K562 (cell line): Measurements from ENCODE around the gene KCTD21. TPM values are rescaled to one million over a fixed set of nuclear protein-coding genes. Genes with fewer than 3 reads are reported as not detected.

Experiments
- ATAC-seq: fragments of 200-7000 bp; cut with Tn5 transposase; 3 replicates; pipeline ENCODE4 v1.9.1; 2020; ENCODE audit warnings: moderate library complexity
- Bru-seq: library from RNA; stranded (reverse); fragments of 400-500 nt; gene quantifications from one replicate; lab custom pipeline; 2021; lab: Mats Ljungman, UMichigan
- BruChase-seq, 2 experiments: library from RNA; stranded (reverse); fragments of 400-500 nt; gene quantifications; one replicate each; lab custom pipeline; 2021; lab: Mats Ljungman, UMichigan
- BruUV-seq: library from RNA; stranded (reverse); fragments of 400-500 nt; replicated peaks from 2 replicates; lab custom pipeline; 2021; lab: Mats Ljungman, UMichigan
- CTCF ChIA-PET: fragments of 300-600 bp; formaldehyde crosslinking; extraction: SDS; loops from one replicate; lab custom pipeline; 2021; ENCODE audit warnings: low intra/inter-chr PET ratio; lab: Yijun Ruan, JAX
- POLR2A ChIA-PET: fragments of 300-600, 350-650 bp; sonication (Branson Sonifier 250); formaldehyde crosslinking; extraction: SDS; loops from one replicate; lab custom pipeline; 2021; ENCODE audit warnings: antibody characterized with exemption, inconsistent platforms; lab: Yijun Ruan, JAX
- DNase-seq, 4 experiments: peaks; one replicate each; pipeline versions ENCODE4 v3.0.0 to v3.0.0-alpha.2; 2011 to 2018; ENCODE audit warnings: low spot score in 3 of 4, mixed read lengths in 3 of 4; ENCODE audit errors: extremely low read depth in 1 of 4
- FAIRE-seq: peaks from 2 replicates; lab custom pipeline; 2011; peaks lifted over from hg19 to GRCh38; lab: Jason Lieb, UNC
- H2AFZ ChIP-seq: 2 replicates; pipeline ENCODE4 v1.6.0; 2011; ENCODE audit warnings: low read depth, low read length, control low read depth, inconsistent platforms
- H3K27ac ChIP-seq: fragments of 200-600 bp; 3 replicates; pipeline ENCODE4 v1.8.0; 2011; ENCODE audit warnings: low read depth, mild to moderate bottlenecking, control low read depth, inconsistent platforms, low read length, moderate library complexity, mixed read lengths; ENCODE audit errors: extremely low read depth
- H3K27me3 ChIP-seq, 2 experiments: fragments of 300-600 bp in 1 of 2; 2 replicates in 1 of 2; 3 replicates in 1 of 2; pipeline versions ENCODE4 v1.6.0 to v1.8.0; 2011; ENCODE audit warnings: inconsistent platforms in 2 of 2, low read length in 2 of 2, mild to moderate bottlenecking in 1 of 2, mixed read lengths in 1 of 2, moderate library complexity in 1 of 2; ENCODE audit not compliant: control insufficient read depth in 2 of 2, insufficient read depth in 2 of 2
- H3K36me3 ChIP-seq: fragments of 300-600 bp; 3 replicates; pipeline ENCODE4 v1.8.0; 2011; ENCODE audit warnings: mild to moderate bottlenecking, low read length, inconsistent platforms; ENCODE audit not compliant: control insufficient read depth, insufficient read depth
- H3K4me1 ChIP-seq, 2 experiments: fragments of 200-600 bp in 1 of 2; replicated peaks in 1 of 2; 2 replicates in 1 of 2; 3 replicates in 1 of 2; pipeline versions ENCODE4 v1.5.1 to v1.8.0; 2011; ENCODE audit warnings: inconsistent platforms in 2 of 2, low read length in 2 of 2, mild to moderate bottlenecking in 1 of 2, mixed read lengths in 1 of 2, moderate library complexity in 1 of 2; ENCODE audit not compliant: control insufficient read depth in 2 of 2, insufficient read depth in 2 of 2
- H3K4me2 ChIP-seq: 2 replicates; pipeline ENCODE4 v1.6.1; 2011; ENCODE audit warnings: low read length, control low read depth, inconsistent platforms, mixed read lengths; ENCODE audit not compliant: insufficient read depth
- H3K4me3 ChIP-seq: fragments of 200-600 bp; sonication (generic), shearing (Covaris generic); 2 replicates; pipeline ENCODE4 v1.5.1; 2016; ENCODE audit warnings: control low read depth, inconsistent platforms
- H3K79me2 ChIP-seq: fragments of 200-600 bp; 3 replicates; pipeline ENCODE4 v1.8.0; 2011; ENCODE audit warnings: low read length, inconsistent platforms; ENCODE audit not compliant: control insufficient read depth, insufficient read depth
- H3K9ac ChIP-seq, 2 experiments: 2 replicates each; pipeline versions ENCODE4 v1.6.0 to v1.6.1; 2011; ENCODE audit warnings: low read depth in 2 of 2, low read length in 2 of 2, control low read depth in 1 of 2, inconsistent platforms in 1 of 2, mild to moderate bottlenecking in 1 of 2, mixed read lengths in 1 of 2; ENCODE audit not compliant: insufficient read depth in 1 of 2
- H3K9me1 ChIP-seq: one replicate; pipeline ENCODE4 v1.6.0; 2011; ENCODE audit warnings: inconsistent platforms, mild to moderate bottlenecking, low read length, moderate library complexity; ENCODE audit not compliant: control insufficient read depth, insufficient read depth
- H3K9me3 ChIP-seq: replicated peaks from 2 replicates; pipeline ENCODE4 v1.5.1; 2011; ENCODE audit warnings: low read depth, low read length, inconsistent platforms; ENCODE audit not compliant: control insufficient read depth, insufficient read depth
- H4K20me1 ChIP-seq: replicated peaks from 2 replicates; pipeline ENCODE4 v1.6.1; 2011; ENCODE audit warnings: low read length, inconsistent platforms, mixed read lengths; ENCODE audit not compliant: control insufficient read depth, insufficient read depth
- ARID4B ChIP-seq: sonication (generic); formaldehyde crosslinking; IDR thresholded peaks from 2 replicates; pipeline ENCODE4 v1.8.0; 2022; ENCODE audit warnings: mild to moderate bottlenecking, missing genetic modification reagents
- CBX2 ChIP-seq: fragments of 200-600 bp; sonication (generic); IDR thresholded peaks from one replicate; pipeline ENCODE4 v1.6.1; 2012; ENCODE audit warnings: mild to moderate bottlenecking, low read length, inconsistent platforms; ENCODE audit not compliant: insufficient read depth, poor library complexity, severe bottlenecking
- FOXJ2 ChIP-seq: fragments of 200-800 bp; sonication (Bioruptor generic); IDR thresholded peaks from 2 replicates; pipeline ENCODE4 v1.6.1; 2016; ENCODE audit warnings: missing genetic modification characterization, missing compliant biosample characterization
- KDM4B ChIP-seq, 2 experiments: fragments of 450-650 bp in 1 of 2; sonication (generic) in 1 of 2; IDR thresholded peaks; 2 replicates each; pipeline ENCODE4 v1.6.1; 2016 to 2017; ENCODE audit warnings: borderline replicate concordance in 2 of 2, antibody characterized with exemption in 1 of 2, low read depth in 1 of 2, mild to moderate bottlenecking in 1 of 2
- NR2C1 ChIP-seq, 2 experiments: fragments of 450-650 bp; IDR thresholded peaks; 2 replicates each; pipeline ENCODE4 v1.6.1; 2017; ENCODE audit warnings: mild to moderate bottlenecking in 2 of 2, antibody characterized with exemption in 1 of 2, inconsistent platforms in 1 of 2, missing compliant biosample characterization in 1 of 2, missing genetic modification characterization in 1 of 2
- RBBP5 ChIP-seq: fragments of 200-600 bp; sonication (generic); IDR thresholded peaks from 2 replicates; pipeline ENCODE4 v1.6.1; 2012; ENCODE audit warnings: borderline replicate concordance, mild to moderate bottlenecking, low read length, control low read depth, inconsistent platforms; ENCODE audit not compliant: insufficient read depth, poor library complexity, severe bottlenecking
- SNIP1 ChIP-seq: fragments of 450-650 bp; IDR thresholded peaks from 2 replicates; pipeline ENCODE4 v1.7.1; 2017; ENCODE audit warnings: low read depth, mild to moderate bottlenecking
- ZNF133 ChIP-seq: fragments of 250-450 bp; sonication (Bioruptor Pico); IDR thresholded peaks from 2 replicates; pipeline ENCODE4 v1.4.0; 2020; ENCODE audit warnings: mild to moderate bottlenecking
- ZNF282 ChIP-seq: sonication (generic); formaldehyde crosslinking; IDR thresholded peaks from 2 replicates; pipeline ENCODE4 v1.8.1; 2023; ENCODE audit warnings: missing genetic modification reagents
- ZNF384 ChIP-seq: IDR thresholded peaks from 2 replicates; pipeline ENCODE4 v1.6.1; 2012; ENCODE audit warnings: low read depth, low read length, improper control_type of control experiment
- WGBS: fragments of 100-300 bp; shearing (Covaris generic); methylation state at CpG from one replicate; pipeline ENCODE4 v1.1.6; 2016; ENCODE audit warnings: low coverage, mixed read lengths; ENCODE audit not compliant: insufficient coverage; ENCODE audit errors: missing lambda C conversion rate; 5-methylcytosine and 5-hydroxymethylcytosine counted together
- in situ Hi-C: fragments of 300-500 bp; cut with MboI; formaldehyde crosslinking; loops from 4 replicates; pipeline ENCODE4 v1.15.0; 2018; ENCODE audit warnings: inconsistent platforms, mixed read lengths
- intact Hi-C: fragments of 100-400 bp; cut with micrococcal nuclease; formaldehyde crosslinking; loops from 2 replicates; pipeline ENCODE4 v1.14.2; 2022
- long read RNA-seq, 3 experiments: library from polyadenylated mRNA in 2 of 3; library from RNA in 1 of 3; unstranded in 2 of 3; stranded (forward) in 1 of 3; transcript quantifications; one replicate each; pipeline ENCODE4 v2.0.0, GENCODE V29; 2019 to 2022
- polyA minus RNA-seq, 3 experiments: library from RNA; depleted of rRNA, polyadenylated mRNA; stranded (reverse); fragments of >200 nt; gene quantifications; 2 replicates each; pipeline ENCODE4 v1.2.3, GENCODE V29; 2011
- polyA plus RNA-seq, 8 experiments: library from polyadenylated mRNA; depleted of rRNA in 4 of 8; stranded (reverse) in 5 of 8; unstranded in 3 of 8; fragments of >200 nt; fragmentation: Nextera tagmentation in 2 of 8; fragmentation: Illumina TruSeq in 1 of 8; extraction: Ambion mirVana in 2 of 8; extraction: Trizol in 1 of 8; gene quantifications; 2 replicates each; pipeline versions ENCODE4 v1.2.1 to v1.2.3, GENCODE V29; 2011 to 2014; ENCODE audit warnings: inconsistent platforms in 1 of 8, missing spikeins in 1 of 8
- total RNA-seq, 7 experiments: library from RNA; depleted of rRNA in 6 of 7; stranded (reverse); fragments of >200 nt in 6 of 7; fragmentation: Illumina TruSeq in 2 of 7; extraction: Trizol in 2 of 7; gene quantifications; 2 replicates each; pipeline versions ENCODE4 v1.2.1 to v1.2.3, GENCODE V29; 2011 to 2021; ENCODE audit warnings: low replicate concordance in 1 of 7

Gene KCTD21
- 3.6 and 6.5 TPM in 2 replicates for total RNA-seq (2011; cell fraction: chromatin; rRNA removed; ENCODE audit: low replicate concordance)
- 3.0 and 4.7 TPM in 2 replicates for total RNA-seq (2011; cell fraction: nucleolus; rRNA removed)
- 4.0 and 7.8 TPM in 2 replicates for total RNA-seq (2011; cell fraction: nucleoplasm; rRNA removed)
- 1.5 and 2.1 TPM in 2 replicates for total RNA-seq (2014; rRNA removed)
- total RNA-seq (2014; rRNA removed; fragmentation: Illumina TruSeq; extraction: Trizol): 1.7 and 1.9 TPM in 2 replicates
- total RNA-seq (2015; rRNA removed; fragmentation: Illumina TruSeq; extraction: Trizol): 2.0 and 2.4 TPM in 2 replicates
- 2.2 and 2.4 TPM in 2 replicates for total RNA-seq (2021)
- polyA plus RNA-seq (2011; rRNA removed): 4.2 and 5.4 TPM in 2 replicates
- polyA plus RNA-seq (2011; cell fraction: cytosol; rRNA removed): 5.2 and 5.6 TPM in 2 replicates
- 1.3 and 2.4 TPM in 2 replicates for polyA plus RNA-seq (2011; cell fraction: nucleus; rRNA removed)
- polyA plus RNA-seq (2012): 4.1 and 5.4 TPM in 2 replicates
- 3.3 and 4.3 TPM in 2 replicates for polyA plus RNA-seq (2014; fragmentation: Illumina TruSeq; extraction: Trizol)
- polyA plus RNA-seq (2014; fragmentation: Nextera tagmentation; extraction: Ambion mirVana): under 1 TPM; 0.34 to 0.80 TPM
- 1.7 and 1.8 TPM in 2 replicates for polyA plus RNA-seq (2014; rRNA removed)
- polyA minus RNA-seq (2011; rRNA and poly(A)+ RNA removed): 4.0 and 5.1 TPM in 2 replicates
- 2.1 and 3.5 TPM in 2 replicates for polyA minus RNA-seq (2011; cell fraction: cytosol; rRNA and poly(A)+ RNA removed)
- polyA minus RNA-seq (2011; cell fraction: nucleus; rRNA and poly(A)+ RNA removed): 1.5 and 2.0 TPM in 2 replicates
- percentile 49 among the genes with signal in this experiment for Bru-seq, nascent RNA
- percentile 50 among the genes with signal in this experiment for BruChase-seq, experiment 1, labeled RNA remaining after a 2-hour chase
- percentile 50 among the genes with signal in this experiment for BruChase-seq, experiment 2, labeled RNA remaining after a 6-hour chase
- long read RNA-seq, experiment 1, partial matches to known transcripts: 0 of 7 reads
- long read RNA-seq, experiment 1, other reads (novel, unspliced or antisense): 7 of 7 reads
- long read RNA-seq, experiment 2, partial matches to known transcripts: 1 of 7 reads
- long read RNA-seq, experiment 2, other reads (novel, unspliced or antisense): 2 of 7 reads
- long read RNA-seq, experiment 3, partial matches to known transcripts: 1 of 1 reads
- long read RNA-seq, experiment 3, other reads (novel, unspliced or antisense): 0 of 1 reads

GRCh38 chr11:78188286-78189173 lies at the start of gene KCTD21, which contains the start of gene USP35:
KCTD21 (minus strand) TSS chr11:78188626; CDS start chr11:78174554, 14,072 bp downstream.
USP35 (plus strand) TSS chr11:78188919; CDS start chr11:78196246, 7,327 bp downstream.
- POLR2A ChIA-PET: interaction anchor here (0.5 to 1.5 kb wide), 8 partner anchors 24 to 600 kb away, joined by 3 to 5 read pairs (median 4); partner anchors contain the start of genes ALG8 and GAB2
- CTCF ChIA-PET: no interaction called here
- Histone ChIP-seq H3K9ac (peak within 1 kb of the TSS; percentile 51 to 90), H3K27ac (peak within 1 kb of the TSS; percentile 41), H3K79me2 (peaks cover 15% of the 10 kb centered on the region; the same call in 2 of the 3 replicates), H3K4me3 (peak within 1 kb of the TSS; percentile 73), H4K20me1 (no peaks in the 10 kb centered on the region; the same call in 1 of the 2 replicates), H3K36me3 (no peaks in the 10 kb centered on the region; the same call in 2 of the 3 replicates), H3K9me3 (no peaks in the 10 kb centered on the region), H3K27me3 (no peaks in the 10 kb centered on the region), H3K4me1 (peaks cover 41 to 44% of the 10 kb centered on the region in 2 experiments), H3K9me1 (no peaks in the 10 kb centered on the region), H2AFZ (peak within 1 kb of the TSS; percentile 94), H3K4me2 (peak within 1 kb of the TSS; percentile 85)
- in situ Hi-C loops: no loop called here
- peak; percentile 98 for ATAC-seq
- intact Hi-C loops: loop anchor here (5.0 kb wide), 2 partner anchors 41 to 136 kb away; no protein-coding TSS in a partner anchor
- peak; percentile 91 for FAIRE-seq
- BruUV-seq: no TSS peak
- DNase-seq: peak; percentile 96 to 98 (median 96)
- WGBS: under 1% methylated on average over 67 of the region's 74 CpGs
- TF ChIP-seq RBBP5 (peak; percentile 83), SNIP1 (peak; percentile 54; the same call in 1 of the 2 replicates), ARID4B (CRISPR knock-in tag) (peak; percentile 66), ZNF384 (no peak), ZNF282 (CRISPR knock-in tag) (no peak), CBX2 (no peak), NR2C1 (IDR thresholded peaks at IDR 0.05) (no peak; the same call in 1 of the 2 replicates), NR2C1 (tag; IDR thresholded peaks at IDR 0.05) (peak; percentile 85), FOXJ2 (tag) (peak; percentile 69; the same call in 1 of the 2 replicates), KDM4B (IDR thresholded peaks at IDR 0.05; ENCODE audit: borderline replicate concordance in 2 of 2, low read depth in 1 of 2) (peak in 1 of 2 experiments; percentile 89; a peak in 1 of 4 replicates), ZNF133 (CRISPR knock-in tag) (no peak)
